Adrenal gland (tissue), 12 donors: ENCODE results near the gene ALDH16A1. TPM values are rescaled to one million over a fixed set of nuclear protein-coding genes. Genes with fewer than 3 reads are reported as not detected.

ENCODE experiments used
- DNase-seq, 7 donors: peaks; one replicate each; pipeline ENCODE4 v3.0.0-alpha.2; 2019 to 2020
- H3K27ac ChIP-seq, 5 donors: fragments of 200-600 bp; sonication (generic) in 4 of 5; 1 replicate in 3 of 5; 2 replicates in 2 of 5; pipeline versions ENCODE4 v1.5.1 to v1.8.0; 2016 to 2020; ENCODE audit warnings: mild to moderate bottlenecking in 1 of 5
- H3K27me3 ChIP-seq: fragments of 200-600 bp; 2 replicates; pipeline ENCODE4 v1.8.0; 2021
- H3K36me3 ChIP-seq, 2 donors: fragments of 200-600 bp; replicated peaks in 1 of 2; 1 replicate in 1 of 2; 2 replicates in 1 of 2; pipeline versions ENCODE4 v1.5.1 to v1.8.0; 2018 to 2022
- H3K4me1 ChIP-seq, 2 donors: fragments of 200-600 bp; replicated peaks in 1 of 2; 1 replicate in 1 of 2; 2 replicates in 1 of 2; pipeline versions ENCODE4 v1.5.1 to v1.8.0; 2018 to 2021
- H3K4me3 ChIP-seq, 4 donors: fragments of 200-600 bp; sonication (generic) in 3 of 4; one replicate each; pipeline ENCODE4 v1.5.1; 2016 to 2018
- H3K9me3 ChIP-seq, 3 donors: fragments of 200-600 bp; sonication (generic) in 1 of 3; replicated peaks in 1 of 3; 1 replicate in 2 of 3; 2 replicates in 1 of 3; pipeline versions ENCODE4 v1.5.1 to v1.8.0; 2016 to 2021
- CTCF ChIP-seq, 6 experiments: fragments of 450-650 bp in 4 of 6; fragments of 200-600 bp in 2 of 6; sonication (generic) in 1 of 6; IDR thresholded peaks; 1 replicate in 5 of 6; 2 replicates in 1 of 6; pipeline versions ENCODE4 v1.5.1 to v1.8.0; 2016 to 2021; ENCODE audit warnings: antibody characterized with exemption in 6 of 6, mild to moderate bottlenecking in 2 of 6, moderate library complexity in 1 of 6
- POLR2A ChIP-seq, 2 donors: fragments of 450-650 bp; IDR thresholded peaks; one replicate each; pipeline ENCODE4 v1.6.1; 2017; ENCODE audit warnings: antibody characterized with exemption in 2 of 2, mild to moderate bottlenecking in 2 of 2, moderate library complexity in 1 of 2
- whole genome bisulfite sequencing, 4 donors: extraction: QIAGEN DNeasy Blood & Tissue Kit in 2 of 4; methylation state at CpG; one replicate each; pipeline versions ENCODE4 v1.1.5 to v1.1.7; 2013 to 2017; 5-methylcytosine and 5-hydroxymethylcytosine counted together
- intact Hi-C, 2 donors: fragments of 100-400 bp; cut with DNase I; formaldehyde crosslinking; loops; one replicate each; pipeline versions ENCODE4 v1.14.1 to v1.15.0; 2022 to 2023
- polyA plus RNA-seq, 3 donors: library from polyadenylated mRNA; stranded (reverse); fragments of 200-250 nt in 2 of 3; fragments of 350-450 nt in 1 of 3; fragmentation: Illumina TruSeq in 1 of 3; extraction: RNeasy Lipid Tissue Mini Kit (QIAGEN cat#74804) in 1 of 3; gene quantifications; one replicate each; pipeline ENCODE4 v1.2.3, GENCODE V29; 2013 to 2014
- total RNA-seq, 9 donors: library from RNA; depleted of rRNA in 4 of 9; stranded (reverse); fragments of >200 nt in 4 of 9; fragments of 120-200 nt in 1 of 9; fragmentation: NEBNext Ultra II Directional in 1 of 9; extraction: Animal tissue kit (Norgen Biotek cat#: 25700) in 1 of 9; gene quantifications; one replicate each; pipeline versions ENCODE4 v1.1.0 to v1.2.4, GENCODE V29; 2013 to 2023
- donor health status: healthy with polysubstance abuse.
- donor health status: Bipolar disorder and iron deficiency.
- donor health status: DM: yes; HTN: yes; CAD: no.
- donor health status: DM: no; HTN: no; CAD: no.
- donor health status: DM: no; HTN: no; CAD: no.
- donor health status: DM: yes; HTN: yes; CAD: no.

Gene ALDH16A1
- total and polyA plus RNA-seq, 12 donors = 3.6 to 95.5 (median 29.7) TPM

GRCh38 chr19:49496574-49497008, 43.6 kb downstream of the ALDH16A1 start:
- Histone ChIP-seq H3K36me3 (peaks cover 0 to 47% of the 10 kb centered on the region in 2 donors), H3K4me1 (peaks cover 24 to 41% of the 10 kb centered on the region in 2 donors), H3K27ac (peak overlapping the region; percentile 91 to 98 (median 94)), H3K27me3 (no peaks in the 10 kb centered on the region), H3K9me3 (no peaks in the 10 kb centered on the region), H3K4me3 (peak overlapping the region; percentile 5 to 100 (median 95))
- no peak for DNase-seq
- TF ChIP-seq POLR2A (IDR thresholded peaks at IDR 0.05) (no peak), CTCF (IDR thresholded peaks at IDR 0.05) (peak in 1 of 6 experiments; percentile 24)
- intact Hi-C loops = no loop called here
- 0 to 1% (median 0%) methylated on average over 11 of the region's 11 CpGs for WGBS, 4 donors

- TF ChIP-seq CTCF (IDR thresholded peaks at IDR 0.05) (no peak), POLR2A (IDR thresholded peaks at IDR 0.05) (peak in 1 of 2 donors; percentile 50)
- Histone ChIP-seq H3K36me3 (peaks cover 0 to 40% of the 10 kb centered on the region in 2 donors), H3K4me1 (peaks cover 24 to 41% of the 10 kb centered on the region in 2 donors), H3K4me3 (peak overlapping the region in 3 of 4 donors; percentile 91 to 100 (median 99)), H3K27me3 (no peaks in the 10 kb centered on the region), H3K9me3 (no peaks in the 10 kb centered on the region), H3K27ac (peak overlapping the region; percentile 91 to 98 (median 94))
- intact Hi-C loops = no loop called here
- WGBS, 4 donors = 14 to 19% (median 18%) methylated on average over 17 to 22 of the region's 22 CpGs
- peak; percentile 56 to 89 (median 79) for DNase-seq
Observed at GRCh38 chr19:49497047-49497788, 44.2 kb downstream of the ALDH16A1 start.

GRCh38 chr19:49497789-49498103, 44.7 kb downstream of the ALDH16A1 start:
- H3K36me3 ChIP-seq = peaks cover 0 to 35% of the 10 kb centered on the region in 2 donors
- H3K9me3 ChIP-seq = no peaks in the 10 kb centered on the region
- TF ChIP-seq CTCF (IDR thresholded peaks at IDR 0.05) = no peak
- DNase-seq = no peak
- peak overlapping the region in 1 of 4 donors; percentile 99 for H3K4me3 ChIP-seq
- intact Hi-C loops = no loop called here
- H3K27ac ChIP-seq = peak overlapping the region in 3 of 5 donors; percentile 91 to 98 (median 94)
- peaks cover 24 to 41% of the 10 kb centered on the region in 2 donors for H3K4me1 ChIP-seq
- WGBS, 4 donors = 86 to 93% (median 90%) methylated on average over 12 of the region's 12 CpGs
- H3K27me3 ChIP-seq = no peaks in the 10 kb centered on the region

- Histone ChIP-seq H3K4me3 (no peak overlapping the region), H3K27ac (peak overlapping the region in 2 of 5 donors; percentile 83 to 94), H3K4me1 (peaks cover 24 to 45% of the 10 kb centered on the region in 2 donors), H3K36me3 (peaks cover 0 to 31% of the 10 kb centered on the region in 2 donors), H3K9me3 (no peaks in the 10 kb centered on the region), H3K27me3 (no peaks in the 10 kb centered on the region)
- 70 to 89% (median 77%) methylated on average over 3 to 7 of the region's 7 CpGs for WGBS, 4 donors
- DNase-seq = no peak
- TF ChIP-seq CTCF (IDR thresholded peaks at IDR 0.05) (no peak), POLR2A (IDR thresholded peaks at IDR 0.05) (no peak)
- intact Hi-C loops = no loop called here
Observed at GRCh38 chr19:49498475-49498874, 45.5 kb downstream of the ALDH16A1 start.
